ENCODE measurements around the gene MOB3A.
"Not testable (repeated sequence)": the region's sequence is repeated elsewhere in the genome, so short reads cannot be mapped to it uniquely, and the experiment has no call there.

MOB3A gene

DNA sequence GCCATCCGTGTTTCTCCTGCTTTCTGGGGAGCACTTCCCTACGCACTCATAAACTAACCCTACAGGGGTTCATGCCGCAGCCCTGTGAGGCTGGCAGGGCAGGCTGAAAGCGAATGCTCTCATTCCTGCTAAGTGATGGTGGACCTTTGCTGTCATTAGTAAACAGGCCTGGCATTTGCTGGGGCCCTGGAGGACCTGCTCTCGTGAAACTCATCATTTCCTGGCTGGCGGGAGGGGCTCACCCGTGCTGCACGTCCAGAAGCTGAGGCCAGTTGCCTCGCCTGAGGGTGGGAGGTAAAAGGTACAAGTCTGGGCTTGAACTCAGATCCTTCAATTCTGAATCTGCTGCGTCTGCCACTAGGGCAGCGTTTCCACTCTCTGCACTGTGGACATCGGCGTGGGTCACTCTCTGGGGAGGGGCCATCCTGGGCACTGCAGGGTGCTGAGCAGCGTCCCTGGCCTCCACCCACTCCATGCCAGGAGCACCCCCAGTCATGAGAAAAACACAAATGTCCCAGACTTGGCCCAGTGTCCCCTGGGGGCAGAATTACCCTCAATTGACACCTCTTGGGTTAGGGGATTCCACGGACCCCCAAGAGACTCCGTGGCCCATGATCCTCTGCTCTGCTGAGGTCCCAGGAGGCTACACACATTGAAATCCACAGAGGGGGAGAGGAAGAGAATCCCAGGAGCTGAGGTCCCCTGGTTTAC, 7.0 kb downstream of the MOB3A start:
- intact Hi-C loops (cut with DNase I): no loop called here
- DNase-seq: no peak

DNA sequence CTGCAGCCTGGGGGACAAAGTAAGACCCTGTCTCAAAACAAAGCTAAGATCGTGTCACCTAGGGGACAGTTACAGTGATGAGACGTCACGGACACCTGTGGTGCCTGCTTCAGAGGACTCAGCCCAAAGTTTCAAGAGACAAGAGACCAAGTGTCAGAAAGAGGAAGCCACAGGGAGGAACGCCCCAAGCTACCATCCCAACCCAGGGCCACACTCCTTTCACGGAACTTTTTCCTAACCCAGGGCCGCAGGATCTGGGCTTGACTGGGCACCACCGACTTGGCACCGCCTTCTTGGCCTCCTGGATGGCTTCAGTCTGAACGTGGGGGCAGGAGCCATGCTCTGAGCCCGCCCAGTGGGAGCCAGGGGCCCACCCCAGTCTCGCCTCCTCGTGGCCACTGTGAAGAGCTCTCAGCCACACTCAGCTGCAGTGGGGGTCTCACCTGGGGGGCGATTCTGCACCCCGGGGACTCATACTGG, 8.5 kb downstream of the MOB3A start:
- intact Hi-C loops (cut with DNase I): no loop called here
- DNase-seq: no peak

DNA sequence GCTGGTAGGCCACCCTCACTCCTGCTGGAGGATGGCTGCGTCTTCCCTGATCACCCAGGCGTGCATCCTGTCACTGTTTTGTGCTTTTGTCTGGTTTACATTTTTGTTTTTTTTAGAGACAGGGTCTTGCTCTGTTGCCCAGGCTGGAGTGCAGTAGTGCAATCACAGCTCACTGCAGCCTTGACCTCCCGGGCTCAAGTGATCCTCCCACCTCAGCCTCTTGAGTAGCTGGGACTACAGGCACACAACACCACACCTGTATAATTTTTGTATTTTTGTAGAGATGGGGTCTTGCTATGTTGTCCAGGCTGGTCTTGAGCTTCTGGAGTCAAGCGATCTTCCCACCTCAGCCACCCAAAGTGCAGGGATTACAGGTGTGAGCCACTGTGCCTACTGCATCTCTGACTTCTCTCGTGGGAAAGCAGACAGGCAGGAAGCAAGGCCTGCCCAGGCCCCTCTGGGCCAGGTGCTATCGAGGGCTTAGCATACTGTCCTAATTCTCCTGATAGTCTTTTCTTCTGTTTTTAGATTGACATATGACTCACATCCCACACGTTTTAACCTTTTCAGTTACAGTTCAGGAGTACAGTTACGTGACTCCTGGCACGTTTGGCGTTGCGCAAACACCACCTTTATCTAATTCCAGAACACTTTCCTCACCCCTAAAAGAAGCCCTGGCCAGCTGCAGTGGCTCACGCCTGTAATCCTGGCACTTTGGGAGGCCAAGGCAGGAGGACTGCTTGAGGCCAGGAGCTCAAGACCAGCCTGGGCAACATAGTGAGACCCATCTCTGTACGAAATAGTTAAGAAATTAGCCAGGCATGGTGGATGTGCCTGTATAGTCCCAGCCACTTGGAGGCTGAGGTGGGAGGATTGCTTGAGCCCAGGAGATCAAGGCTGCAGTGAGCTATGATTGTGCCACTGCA, 9.2 kb downstream of the MOB3A start:
- DNase-seq; intact Hi-C loops (cut with DNase I): not testable (repeated sequence)

DNA sequence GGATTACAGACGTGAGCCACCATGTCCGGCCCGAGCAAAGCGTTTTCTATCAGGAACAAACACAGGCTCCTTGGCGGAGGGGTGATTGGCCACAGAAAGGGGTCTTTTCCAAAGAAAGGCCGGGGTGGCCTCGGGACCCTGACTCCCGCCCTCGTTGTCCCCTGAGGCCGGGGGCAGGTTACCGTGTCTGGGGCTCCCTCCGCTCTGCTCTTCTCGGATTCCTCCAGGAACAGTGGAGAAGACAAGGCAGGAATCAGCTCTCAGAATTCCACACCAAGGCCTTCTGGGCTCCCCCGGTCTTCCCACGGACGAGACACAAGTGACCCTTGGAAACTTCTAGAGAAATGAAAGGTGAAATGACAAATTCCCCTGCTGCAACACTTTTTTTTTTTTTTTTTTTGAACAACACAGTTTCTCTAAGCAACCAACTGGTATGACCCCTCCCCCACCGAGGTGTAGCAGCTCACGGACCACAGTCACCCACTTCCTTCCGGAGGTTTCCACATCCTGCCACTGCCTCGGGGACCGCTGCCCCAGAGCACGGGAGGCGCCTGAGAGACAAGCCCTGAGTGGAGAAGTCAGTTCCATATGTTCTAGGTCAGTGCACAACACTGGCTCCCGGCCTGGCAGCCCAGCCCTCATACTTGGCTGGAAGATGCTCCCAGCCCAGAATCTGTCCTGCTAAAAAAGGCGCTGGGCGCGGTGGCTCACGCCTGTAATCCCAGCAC, 11.0 kb downstream of the MOB3A start:
- intact Hi-C loops (cut with DNase I): no loop called here
- peak in 10 of 42 donors; percentile 29 to 68 (median 50) for DNase-seq

GRCh38 chr19:2083174-2083854, 12.8 kb downstream of the MOB3A start:
- DNase-seq: no peak
- intact Hi-C loops (cut with DNase I): no loop called here

- DNase-seq: no peak
- intact Hi-C loops (cut with DNase I): no loop called here
These were observed 14.0 kb downstream of the MOB3A start for GRCh38 chr19:2081873-2082810.

GRCh38 chr19:2080336-2080988, 15.7 kb downstream of the MOB3A start:
- intact Hi-C loops (cut with DNase I): no loop called here
- no peak for DNase-seq

DNA sequence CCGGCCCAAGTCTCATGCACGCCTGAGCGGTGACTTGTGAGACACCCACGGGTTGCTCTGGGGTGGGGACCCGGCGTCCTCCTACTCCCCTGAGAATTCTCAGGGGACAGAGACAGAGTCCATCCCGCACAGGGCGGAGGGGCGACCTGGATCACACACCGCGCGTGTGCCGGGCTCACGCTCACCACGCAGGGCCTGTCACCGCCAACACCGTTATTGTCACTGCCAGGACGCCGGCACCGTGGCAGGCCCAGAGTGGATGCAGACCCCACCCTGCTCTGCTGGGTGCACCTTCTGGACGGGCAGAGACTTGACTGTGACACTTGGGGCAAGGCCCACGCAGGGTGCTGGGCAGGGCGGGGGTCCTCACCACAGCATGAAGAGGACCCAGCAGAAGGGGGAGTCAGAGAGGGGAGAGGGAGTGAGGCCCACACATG, 16.2 kb downstream of the MOB3A start:
- intact Hi-C loops (cut with DNase I): no loop called here

DNA sequence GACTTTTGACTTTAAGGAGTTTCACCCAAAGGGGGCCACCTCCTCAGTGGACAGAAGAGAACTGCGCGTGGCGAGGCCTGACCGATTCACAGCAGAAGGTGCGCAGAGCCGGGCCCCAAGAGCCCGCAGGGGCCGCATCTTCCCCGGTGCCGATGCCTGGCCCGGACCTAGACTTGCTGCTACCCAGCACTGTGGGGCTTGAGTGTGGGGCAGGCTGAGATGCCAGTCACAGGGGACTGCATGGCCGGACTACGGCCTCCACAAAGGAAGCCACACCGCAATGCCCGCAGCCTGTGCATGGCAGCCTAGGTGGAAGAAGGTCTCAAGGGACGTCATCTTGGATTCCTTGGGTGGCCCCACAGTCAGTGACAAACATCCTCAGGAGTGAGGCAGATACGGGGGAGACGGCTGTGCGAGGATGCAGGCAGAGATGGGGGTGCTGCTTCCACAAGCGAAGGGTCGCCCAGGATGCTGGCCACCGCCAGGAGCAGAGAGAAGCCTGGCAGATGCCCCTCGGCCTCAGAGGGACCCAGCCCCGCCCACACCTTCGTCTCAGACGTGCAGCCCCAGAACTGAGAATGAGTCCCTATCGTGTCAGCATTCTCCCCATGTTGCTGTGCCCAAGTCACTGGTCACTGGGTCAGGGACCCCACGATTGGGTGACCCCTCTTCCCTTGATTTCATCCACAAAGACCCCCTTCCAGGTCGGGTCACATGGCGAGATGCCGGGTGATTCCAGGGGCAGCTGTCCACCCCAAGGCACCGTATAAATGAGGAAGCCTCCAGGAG, 16.9 kb downstream of the MOB3A start:
- no peak for DNase-seq
- intact Hi-C loops (cut with DNase I): no loop called here

More for the DNA sequence above, 16.2 kb downstream of the MOB3A start:
- DNase-seq: no peak

GRCh38 chr19:2077833-2078619, 18.1 kb downstream of the MOB3A start:
- no peak for DNase-seq
- intact Hi-C loops (cut with DNase I): no loop called here

DNA sequence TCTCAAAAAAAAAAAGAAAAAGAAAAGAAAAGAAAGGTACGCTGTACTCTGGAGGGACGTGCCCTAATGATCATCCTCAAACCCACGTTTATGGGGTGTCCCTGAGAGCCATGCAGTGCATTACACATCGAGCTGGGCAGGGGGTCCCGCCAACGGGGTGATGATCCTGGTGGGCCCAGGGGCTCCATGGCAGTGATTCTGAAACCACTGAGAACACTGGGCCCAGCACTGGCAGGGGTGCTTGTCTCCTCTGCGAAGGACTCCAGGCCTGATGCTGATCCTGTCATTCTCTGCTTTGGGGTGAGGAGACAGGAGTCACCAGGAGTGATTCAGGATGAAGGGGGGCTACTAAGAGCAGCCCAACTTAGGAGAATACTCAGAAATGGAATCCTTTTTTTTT, 18.7 kb downstream of the MOB3A start:
- intact Hi-C loops (cut with DNase I): no loop called here
- no peak for DNase-seq

DNA sequence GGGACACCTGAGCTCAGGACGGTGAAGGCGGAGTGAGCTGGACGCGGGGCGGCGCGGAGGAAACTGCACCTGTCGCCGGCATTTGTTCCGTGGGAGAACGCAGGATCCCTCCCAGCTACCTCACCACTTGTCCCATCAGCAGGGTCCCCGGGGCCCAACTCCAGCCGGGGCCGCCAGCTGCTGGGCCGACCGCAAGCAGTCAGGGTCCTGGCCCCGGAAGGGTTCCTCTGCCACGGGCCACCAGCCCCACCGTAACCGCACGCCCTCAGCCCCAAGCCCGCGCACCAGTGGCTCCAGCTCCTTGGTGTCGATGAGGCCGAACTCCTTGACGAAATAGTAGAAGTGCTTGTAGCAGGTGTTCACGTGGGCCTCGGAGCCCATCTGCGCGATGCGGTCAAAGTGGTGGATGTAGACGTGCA, 19.6 kb downstream of the MOB3A start:
- no peak for DNase-seq
- intact Hi-C loops (cut with DNase I): no loop called here

- no peak for DNase-seq
- intact Hi-C loops (cut with DNase I): no loop called here
These were observed 23.2 kb downstream of the MOB3A start for GRCh38 chr19:2072757-2073551.

DNA sequence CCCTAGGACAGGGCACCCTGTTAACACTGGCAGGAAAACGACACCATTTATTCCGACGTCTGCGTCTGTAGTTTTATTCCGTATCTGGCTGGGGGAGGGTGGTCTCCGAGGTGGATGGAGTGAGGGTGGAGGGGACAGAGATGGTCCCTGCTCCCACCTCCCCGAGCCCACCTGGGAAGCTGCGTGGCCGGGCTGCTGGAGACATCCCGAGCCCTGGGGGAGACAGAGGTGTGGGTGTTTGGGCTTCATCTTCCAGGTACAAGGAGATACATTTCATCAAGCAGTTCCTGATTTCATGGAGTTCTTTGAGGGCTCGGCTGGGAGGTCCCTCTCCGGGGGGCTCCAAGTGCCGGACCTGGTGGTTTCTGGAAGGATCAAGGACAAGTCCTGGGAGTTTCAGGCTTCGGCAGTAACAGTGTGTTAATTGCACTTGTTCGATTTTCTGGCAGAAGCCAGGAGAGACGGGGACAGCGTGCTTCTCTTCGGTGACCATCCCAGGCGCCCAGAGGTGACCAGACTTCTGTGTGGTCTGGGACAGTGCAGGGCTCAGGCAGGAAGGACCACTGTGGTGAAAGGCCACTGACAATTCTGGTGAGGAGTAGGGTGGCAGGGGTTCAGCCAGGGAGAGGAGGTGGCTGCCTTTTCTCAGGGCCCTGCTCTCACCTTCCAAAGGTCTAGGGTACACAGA, 25.0 kb downstream of the MOB3A start:
- intact Hi-C loops (cut with DNase I): no loop called here
- DNase-seq: no peak
